Jurkat, Clone E6-1 (cell line): Measurements from ENCODE around the gene HTT.

Experiments
- DNase-seq: peaks from one replicate; pipeline ENCODE4 v3.0.0-alpha.2; 2011; ENCODE audit warnings: low read depth, low spot score
- H3K4me3 ChIP-seq: 2 replicates; pipeline ENCODE4 v1.5.1; 2011; ENCODE audit warnings: mild to moderate bottlenecking, low read length, control low read depth, moderate library complexity

HTT gene

DNA sequence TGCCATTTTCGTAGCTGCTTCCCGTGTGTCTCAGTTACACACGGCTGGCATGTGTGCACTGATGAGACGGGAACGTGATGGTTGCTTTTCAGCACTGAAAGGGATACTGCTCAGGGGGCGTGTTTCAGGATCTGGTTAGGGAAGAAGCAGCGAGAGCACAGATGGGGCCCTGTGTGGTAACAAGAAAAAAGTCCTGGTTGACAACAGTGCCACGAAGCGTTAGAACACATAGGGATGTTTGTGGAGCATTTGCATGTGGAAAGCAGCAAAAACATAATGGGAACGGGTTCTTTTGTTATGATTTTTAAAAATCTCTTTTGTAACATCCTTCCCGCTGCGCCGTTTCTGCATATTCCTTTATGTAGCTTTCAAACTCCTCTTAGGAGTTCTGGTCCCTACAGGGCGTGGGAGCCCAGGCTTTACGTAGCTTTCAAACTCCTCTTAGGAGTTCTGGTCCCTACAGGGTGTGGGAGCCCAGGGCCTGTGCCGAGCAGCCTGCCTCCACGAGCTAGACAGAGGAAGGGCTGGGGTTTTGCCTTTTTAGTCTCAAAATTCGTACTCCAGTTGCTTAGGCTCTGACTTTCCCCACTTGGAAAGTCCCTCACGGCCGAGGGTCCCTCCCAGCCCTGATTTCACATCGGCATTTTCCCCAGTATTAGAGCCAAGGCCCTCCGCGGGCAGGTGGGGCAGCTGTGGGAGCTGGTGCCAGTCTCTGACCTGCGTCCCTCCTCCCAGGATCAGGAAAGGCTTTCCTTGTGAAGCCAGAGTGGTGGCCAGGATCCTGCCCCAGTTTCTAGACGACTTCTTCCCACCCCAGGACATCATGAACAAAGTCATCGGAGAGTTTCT, 163.5 kb downstream of the HTT start:
- H3K4me3 ChIP-seq = no peak overlapping the region
- DNase-seq = no peak

GRCh38 chr4:3238721-3239120, 164.2 kb downstream of the HTT start:
- DNase-seq = no peak
- no peak overlapping the region for H3K4me3 ChIP-seq

DNA sequence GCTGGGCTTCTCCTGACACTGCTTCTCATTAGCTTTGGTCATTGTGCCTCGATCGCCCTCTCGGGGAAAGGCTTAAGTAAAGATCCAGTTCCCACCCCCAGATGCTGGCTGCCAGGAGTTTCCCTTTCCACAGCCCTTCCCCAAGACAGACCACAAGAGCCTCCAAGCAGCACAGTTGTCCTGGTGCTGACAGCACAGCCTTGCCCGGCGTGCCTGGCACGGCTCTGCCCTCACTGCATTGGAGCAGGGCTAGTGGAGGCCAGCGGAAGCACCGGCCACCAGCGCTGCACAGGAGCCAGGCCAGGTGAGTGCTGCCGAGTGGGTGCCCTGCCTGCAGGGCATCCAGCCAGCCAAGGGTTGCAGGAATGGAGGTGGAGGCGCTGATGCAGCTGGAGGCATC, 164.8 kb downstream of the HTT start:
- no peak for DNase-seq
- H3K4me3 ChIP-seq = no peak overlapping the region

- H3K4me3 ChIP-seq = no peak overlapping the region
- DNase-seq = no peak
These were observed 165.8 kb downstream of the HTT start for GRCh38 chr4:3239998-3240920.

DNA sequence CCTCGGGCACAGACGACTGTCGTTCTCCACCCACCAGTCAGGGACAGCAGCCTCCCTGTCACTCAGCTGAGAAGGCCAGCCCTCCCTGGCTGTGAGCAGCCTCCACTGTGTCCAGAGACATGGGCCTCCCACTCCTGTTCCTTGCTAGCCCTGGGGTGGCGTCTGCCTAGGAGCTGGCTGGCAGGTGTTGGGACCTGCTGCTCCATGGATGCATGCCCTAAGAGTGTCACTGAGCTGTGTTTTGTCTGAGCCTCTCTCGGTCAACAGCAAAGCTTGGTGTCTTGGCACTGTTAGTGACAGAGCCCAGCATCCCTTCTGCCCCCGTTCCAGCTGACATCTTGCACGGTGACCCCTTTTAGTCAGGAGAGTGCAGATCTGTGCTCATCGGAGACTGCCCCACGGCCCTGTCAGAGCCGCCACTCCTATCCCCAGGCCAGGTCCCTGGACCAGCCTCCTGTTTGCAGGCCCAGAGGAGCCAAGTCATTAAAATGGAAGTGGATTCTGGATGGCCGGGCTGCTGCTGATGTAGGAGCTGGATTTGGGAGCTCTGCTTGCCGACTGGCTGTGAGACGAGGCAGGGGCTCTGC, 166.5 kb downstream of the HTT start:
- no peak overlapping the region for H3K4me3 ChIP-seq
- DNase-seq = no peak

DNA sequence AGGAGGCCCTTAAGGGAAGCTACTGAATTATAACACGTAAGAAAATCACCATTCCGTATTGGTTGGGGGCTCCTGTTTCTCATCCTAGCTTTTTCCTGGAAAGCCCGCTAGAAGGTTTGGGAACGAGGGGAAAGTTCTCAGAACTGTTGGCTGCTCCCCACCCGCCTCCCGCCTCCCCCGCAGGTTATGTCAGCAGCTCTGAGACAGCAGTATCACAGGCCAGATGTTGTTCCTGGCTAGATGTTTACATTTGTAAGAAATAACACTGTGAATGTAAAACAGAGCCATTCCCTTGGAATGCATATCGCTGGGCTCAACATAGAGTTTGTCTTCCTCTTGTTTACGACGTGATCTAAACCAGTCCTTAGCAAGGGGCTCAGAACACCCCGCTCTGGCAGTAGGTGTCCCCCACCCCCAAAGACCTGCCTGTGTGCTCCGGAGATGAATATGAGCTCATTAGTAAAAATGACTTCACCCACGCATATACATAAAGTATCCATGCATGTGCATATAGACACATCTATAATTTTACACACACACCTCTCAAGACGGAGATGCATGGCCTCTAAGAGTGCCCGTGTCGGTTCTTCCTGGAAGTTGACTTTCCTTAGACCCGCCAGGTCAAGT, 167.5 kb downstream of the HTT start:
- no peak overlapping the region for H3K4me3 ChIP-seq
- no peak for DNase-seq

DNA sequence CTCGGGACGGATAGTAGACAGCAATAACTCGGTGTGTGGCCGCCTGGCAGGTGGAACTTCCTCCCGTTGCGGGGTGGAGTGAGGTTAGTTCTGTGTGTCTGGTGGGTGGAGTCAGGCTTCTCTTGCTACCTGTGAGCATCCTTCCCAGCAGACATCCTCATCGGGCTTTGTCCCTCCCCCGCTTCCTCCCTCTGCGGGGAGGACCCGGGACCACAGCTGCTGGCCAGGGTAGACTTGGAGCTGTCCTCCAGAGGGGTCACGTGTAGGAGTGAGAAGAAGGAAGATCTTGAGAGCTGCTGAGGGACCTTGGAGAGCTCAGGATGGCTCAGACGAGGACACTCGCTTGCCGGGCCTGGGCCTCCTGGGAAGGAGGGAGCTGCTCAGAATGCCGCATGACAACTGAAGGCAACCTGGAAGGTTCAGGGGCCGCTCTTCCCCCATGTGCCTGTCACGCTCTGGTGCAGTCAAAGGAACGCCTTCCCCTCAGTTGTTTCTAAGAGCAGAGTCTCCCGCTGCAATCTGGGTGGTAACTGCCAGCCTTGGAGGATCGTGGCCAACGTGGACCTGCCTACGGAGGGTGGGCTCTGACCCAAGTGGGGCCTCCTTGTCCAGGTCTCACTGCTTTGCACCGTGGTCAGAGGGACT, 168.8 kb downstream of the HTT start:
- H3K4me3 ChIP-seq = no peak overlapping the region
- no peak for DNase-seq

DNA sequence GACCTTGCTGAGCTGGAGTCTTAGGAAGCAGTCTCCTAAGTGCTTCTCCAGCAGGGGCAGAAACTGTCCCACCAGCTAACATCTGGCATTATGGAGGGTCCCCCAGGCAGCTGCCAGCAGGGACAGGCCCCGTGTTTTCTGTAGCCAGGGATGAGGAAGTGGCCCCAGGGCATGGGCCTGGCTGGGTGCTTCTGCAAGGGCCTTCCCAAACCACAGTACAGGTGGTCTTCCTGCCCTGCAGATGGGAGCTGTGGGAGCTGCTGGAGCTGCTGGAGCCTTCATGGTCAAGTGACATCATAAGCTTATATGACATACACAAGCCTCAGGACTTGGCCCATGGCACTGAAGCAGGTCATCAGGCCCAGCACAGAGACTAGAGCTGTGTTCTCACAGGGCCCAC, 169.5 kb downstream of the HTT start:
- no peak overlapping the region for H3K4me3 ChIP-seq
- no peak for DNase-seq

DNA sequence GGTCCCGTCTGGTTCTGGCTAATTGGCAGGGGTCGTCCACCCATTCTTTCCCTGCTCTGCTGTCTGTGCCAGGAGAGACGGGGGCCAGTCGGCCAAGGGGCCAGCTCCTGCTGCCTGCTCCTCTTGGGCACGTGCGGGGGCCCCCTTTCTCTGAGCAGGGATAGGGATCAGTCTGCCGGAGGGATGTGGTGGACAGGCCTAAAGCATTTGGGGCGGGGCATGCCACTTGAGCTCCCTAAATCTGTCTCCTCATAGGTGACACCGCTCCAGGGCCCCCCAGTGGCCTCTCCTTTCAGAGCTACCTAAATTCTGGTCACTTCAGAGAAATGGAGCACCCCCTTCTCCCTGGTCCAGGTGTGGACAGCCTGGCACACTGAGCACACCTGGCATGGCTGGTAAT, 170.3 kb downstream of the HTT start:
- no peak overlapping the region for H3K4me3 ChIP-seq
- no peak for DNase-seq

DNA sequence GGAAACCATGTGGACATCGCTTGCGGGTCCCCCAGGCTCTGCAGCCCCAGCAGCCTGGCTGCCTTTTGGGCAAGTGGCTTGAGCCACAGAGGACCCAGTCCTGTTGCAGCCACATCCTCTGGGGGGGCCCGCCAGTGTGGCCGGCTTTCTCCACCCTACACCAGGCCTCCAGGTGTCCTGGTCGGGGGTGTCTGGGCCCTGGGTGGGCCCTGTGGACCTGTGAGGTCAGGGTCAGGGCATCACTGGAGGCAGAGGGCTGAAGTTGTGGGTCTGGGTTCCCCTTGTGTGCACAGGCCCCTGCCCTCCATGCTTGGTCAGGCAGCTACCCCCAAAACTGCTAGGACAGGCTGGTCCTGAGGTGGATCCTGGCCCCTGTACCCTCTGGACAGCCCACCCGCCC, 171.2 kb downstream of the HTT start:
- H3K4me3 ChIP-seq = no peak overlapping the region
- DNase-seq = no peak

- no peak for DNase-seq
- no peak overlapping the region for H3K4me3 ChIP-seq
These were observed 172.2 kb downstream of the HTT start for GRCh38 chr4:3246458-3247398.

DNA sequence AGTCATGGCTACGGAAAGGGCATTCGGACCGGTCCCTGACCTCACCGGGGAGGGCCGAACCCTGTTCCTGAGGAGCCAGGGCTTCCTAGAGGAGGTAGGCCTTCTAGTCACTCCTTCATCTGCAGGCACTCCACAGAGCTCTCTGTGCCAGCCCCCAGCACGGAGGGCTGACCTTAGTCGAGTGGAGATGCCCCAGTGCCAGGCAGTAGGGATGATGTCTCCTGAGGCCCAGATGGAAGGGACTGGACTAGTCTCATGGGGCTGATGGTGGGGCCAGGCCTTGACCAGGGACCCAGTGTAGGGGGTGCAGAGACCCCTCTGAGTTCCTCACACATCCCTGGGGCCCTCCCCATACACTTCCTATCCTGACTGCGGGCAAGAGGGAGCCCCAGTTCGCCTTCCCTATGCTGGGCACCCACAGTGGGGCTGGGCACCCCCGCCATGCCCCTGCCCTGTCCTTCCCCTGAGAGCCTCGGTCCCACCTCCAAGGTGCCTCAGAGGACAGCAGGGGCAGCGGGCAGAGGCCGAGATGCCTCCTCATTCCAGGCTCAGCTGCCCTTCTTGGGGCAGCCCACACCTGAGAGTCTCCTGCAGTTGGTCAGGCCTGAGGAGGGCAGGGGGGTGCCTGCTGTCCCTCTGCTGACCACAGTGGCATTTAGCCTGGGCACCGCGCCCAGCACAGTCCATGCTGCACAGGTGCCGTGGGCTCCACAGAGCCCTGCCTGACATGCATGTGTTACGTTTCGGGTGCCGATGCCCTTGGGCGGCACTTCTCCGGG, 173.1 kb downstream of the HTT start:
- H3K4me3 ChIP-seq = no peak overlapping the region

DNA sequence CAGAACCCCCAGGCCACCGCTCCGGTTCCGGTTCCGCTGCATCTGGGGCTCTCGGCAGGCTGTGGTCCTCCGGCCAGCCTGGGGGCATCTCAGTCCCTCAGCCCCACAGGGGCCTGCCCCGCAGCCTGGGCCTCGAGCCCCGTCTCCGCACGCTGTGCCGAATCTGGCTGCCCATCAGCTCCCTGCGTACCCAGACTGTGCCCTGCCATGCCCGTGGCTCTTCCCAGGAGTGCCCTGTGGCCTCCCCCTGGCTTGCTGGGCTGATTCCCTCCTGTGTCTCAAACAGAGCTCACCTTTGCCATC, 173.6 kb downstream of the HTT start:
- no peak overlapping the region for H3K4me3 ChIP-seq
- no peak for DNase-seq

More for the DNA sequence above, 173.1 kb downstream of the HTT start:
- no peak for DNase-seq

- peak; percentile 23 for DNase-seq
- no peak within 1 kb of the TSS for H3K4me3 ChIP-seq
These were observed 174.6 kb downstream of the HTT start, which contains the start of gene MSANTD1 for GRCh38 chr4:3248811-3249661. Gene MSANTD1, plus strand, starts transcription at chr4:3249159. Its CDS starts 64 bp downstream, at chr4:3249223.

DNA sequence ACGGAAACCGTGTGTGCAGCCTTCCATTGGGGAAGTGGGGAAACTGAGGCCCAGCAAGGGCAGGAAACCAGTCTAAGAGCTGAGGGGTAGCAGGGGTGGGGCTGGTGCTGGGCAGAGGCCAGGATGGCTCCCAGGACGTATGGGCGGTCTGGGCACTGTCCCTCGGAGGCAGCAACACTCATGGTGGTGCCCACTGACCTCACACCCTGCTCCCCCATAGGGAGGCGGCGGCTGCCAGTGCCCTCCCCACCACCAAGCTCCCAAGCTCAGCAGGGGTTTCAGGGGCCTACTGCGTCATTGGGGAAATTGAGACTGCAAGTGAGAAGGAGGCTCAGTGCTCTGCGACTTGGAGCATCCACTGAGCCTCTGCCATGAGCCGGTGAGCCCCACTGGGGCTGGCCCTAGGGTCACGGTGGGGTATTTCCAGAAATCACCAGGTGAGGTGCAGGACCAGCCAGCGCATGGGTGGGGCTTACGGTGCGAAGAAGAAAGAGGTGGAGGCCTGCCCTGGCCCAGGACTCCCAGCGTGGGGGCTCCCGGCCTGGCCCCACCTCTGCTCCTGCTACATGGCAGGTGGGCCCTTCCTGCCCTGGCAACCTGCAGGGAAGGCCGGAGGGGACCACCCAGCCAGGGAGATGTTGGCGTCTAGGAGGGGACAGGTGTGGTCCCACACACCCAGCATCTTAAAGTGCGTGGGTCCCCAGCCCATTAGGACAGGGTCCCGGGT, 175.4 kb downstream of the HTT start:
- no peak overlapping the region for H3K4me3 ChIP-seq
- DNase-seq = no peak

- H3K4me3 ChIP-seq = no peak overlapping the region
- no peak for DNase-seq
These were observed 176.0 kb downstream of the HTT start for GRCh38 chr4:3250438-3250955.
